GM18907 (cell line): ENCODE data around the gene ASPHD1.
"Not testable (repeated sequence)": the region's sequence is repeated elsewhere in the genome, so short reads cannot be mapped to it uniquely, and the experiment has no call there.

Experiments
- ATAC-seq: cut with Tn5 transposase; IDR thresholded peaks from one replicate; pipeline ENCODE4 v1.9.1; 2021; ENCODE audit warnings: mild to moderate bottlenecking, moderate library complexity; ENCODE audit not compliant: unreplicated experiment

The ASPHD1 gene, protein sequence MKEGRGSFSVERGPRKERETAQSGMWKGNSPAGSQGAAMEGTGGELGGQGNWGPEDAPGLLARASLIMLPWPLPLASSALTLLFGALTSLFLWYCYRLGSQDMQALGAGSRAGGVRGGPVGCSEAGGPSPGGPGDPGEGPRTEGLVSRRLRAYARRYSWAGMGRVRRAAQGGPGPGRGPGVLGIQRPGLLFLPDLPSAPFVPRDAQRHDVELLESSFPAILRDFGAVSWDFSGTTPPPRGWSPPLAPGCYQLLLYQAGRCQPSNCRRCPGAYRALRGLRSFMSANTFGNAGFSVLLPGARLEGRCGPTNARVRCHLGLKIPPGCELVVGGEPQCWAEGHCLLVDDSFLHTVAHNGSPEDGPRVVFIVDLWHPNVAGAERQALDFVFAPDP

DNA sequence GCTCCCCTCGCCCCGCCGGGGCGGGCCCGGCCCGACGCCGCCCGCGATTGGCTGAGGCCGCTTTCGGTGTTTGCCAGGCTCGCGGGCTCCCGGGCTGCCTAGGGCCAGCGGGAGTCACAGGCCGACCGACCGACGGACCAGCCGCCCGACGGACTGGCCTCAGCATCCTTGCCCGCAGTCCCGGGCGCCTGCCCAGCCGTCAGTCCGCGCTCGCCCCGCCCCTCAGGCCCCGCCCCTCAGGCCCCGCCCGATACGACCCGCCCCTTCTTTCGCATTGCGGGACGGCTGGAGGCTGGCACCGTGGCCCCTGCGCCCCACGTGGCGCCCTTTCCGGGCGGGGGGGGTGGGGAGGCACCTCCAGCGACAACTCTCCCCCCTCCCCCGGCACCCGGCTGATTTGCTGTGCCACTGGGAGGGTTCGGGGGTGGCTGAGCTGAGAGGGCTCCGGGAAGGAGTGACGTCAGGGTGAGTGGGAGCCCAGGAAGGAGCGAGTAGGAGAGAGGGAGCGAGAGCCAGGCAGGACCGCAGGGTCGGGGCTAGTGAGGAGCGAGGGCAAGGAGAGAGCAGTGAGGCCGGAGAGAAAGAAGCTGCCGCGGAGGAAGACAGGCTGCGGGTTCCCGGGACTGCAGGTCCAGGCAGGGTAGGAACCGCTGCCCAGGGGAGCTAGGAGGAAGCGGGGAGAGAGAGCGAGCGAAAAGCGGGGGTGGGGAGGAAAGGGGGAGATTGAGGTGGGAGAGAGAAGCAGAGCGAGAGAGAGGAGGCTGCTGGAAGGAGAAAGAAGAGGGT is at the start of gene ASPHD1:
Gene ASPHD1, plus strand, starts transcription at position 387 of the 786 bp plus-strand sequence. CDS start 484 bp downstream, outside the sequence.
- ATAC-seq = peak; percentile 60

DNA sequence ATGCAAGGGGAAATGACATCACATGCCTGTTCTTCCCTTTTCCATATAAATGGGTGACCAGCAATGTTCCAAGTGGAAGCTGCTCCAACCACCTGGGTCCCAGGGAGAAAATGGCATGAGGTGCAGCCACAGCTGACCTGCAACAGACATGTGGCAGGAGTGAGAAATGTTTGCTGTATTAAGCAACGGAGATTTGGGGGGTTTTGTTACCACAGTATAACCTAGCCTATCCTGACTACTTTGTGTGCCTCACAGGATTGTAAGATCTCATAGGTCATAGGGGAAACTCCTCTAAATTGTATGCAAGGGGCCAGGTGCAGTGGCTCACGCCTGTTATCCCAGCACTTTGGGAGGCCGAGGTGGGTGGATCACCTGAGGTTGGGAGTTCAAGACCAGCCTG is 49.3 kb upstream of the ASPHD1 start:
- no peak for ATAC-seq

DNA sequence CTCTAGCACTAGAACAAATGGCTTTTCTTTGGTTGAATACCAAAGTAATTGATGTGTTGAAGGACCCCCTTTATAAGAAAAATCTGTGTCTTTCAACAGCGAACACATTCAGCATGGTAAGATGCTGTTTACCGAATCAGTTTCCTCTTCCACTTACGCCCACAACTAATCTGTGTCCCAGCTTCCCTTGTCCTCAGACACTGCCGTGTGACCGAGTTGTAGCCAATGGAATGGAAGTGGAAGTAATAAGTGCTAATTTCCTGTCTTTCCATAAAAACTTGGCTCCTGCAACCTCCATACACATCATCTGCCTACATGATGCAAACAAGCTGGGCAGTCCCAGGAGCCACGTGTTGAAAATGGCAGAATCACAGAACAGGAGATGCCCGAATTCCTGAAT is 47.6 kb upstream of the ASPHD1 start:
- ATAC-seq = no peak

DNA sequence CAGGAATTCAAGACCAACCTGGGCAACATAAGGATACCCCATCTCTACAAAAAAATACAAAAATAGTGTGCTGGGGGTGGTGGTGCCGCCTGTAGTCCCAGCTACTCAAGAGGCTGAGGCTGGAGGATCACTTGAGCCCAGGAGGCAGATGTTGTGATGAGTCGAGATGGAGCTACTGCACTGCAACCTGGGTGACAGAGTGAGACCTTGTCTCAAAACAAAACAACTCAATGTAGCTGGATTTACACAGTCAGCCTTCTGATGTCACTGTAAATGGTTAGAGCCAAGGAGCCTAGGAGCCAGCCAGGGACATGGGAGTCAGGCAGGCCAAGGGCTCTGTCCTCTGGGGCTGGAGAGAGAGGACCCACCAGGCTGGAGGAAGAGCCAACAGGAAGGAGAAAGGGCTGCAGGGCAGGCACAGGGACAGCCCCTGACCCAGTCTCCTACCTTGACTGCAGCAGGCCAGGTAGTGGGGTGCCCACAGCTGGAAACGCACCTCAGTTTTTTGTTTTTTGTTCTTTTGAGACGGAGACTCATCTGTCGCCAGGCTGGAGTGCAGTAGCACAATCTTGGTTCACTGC is 45.7 kb upstream of the ASPHD1 start:
- no peak for ATAC-seq

DNA sequence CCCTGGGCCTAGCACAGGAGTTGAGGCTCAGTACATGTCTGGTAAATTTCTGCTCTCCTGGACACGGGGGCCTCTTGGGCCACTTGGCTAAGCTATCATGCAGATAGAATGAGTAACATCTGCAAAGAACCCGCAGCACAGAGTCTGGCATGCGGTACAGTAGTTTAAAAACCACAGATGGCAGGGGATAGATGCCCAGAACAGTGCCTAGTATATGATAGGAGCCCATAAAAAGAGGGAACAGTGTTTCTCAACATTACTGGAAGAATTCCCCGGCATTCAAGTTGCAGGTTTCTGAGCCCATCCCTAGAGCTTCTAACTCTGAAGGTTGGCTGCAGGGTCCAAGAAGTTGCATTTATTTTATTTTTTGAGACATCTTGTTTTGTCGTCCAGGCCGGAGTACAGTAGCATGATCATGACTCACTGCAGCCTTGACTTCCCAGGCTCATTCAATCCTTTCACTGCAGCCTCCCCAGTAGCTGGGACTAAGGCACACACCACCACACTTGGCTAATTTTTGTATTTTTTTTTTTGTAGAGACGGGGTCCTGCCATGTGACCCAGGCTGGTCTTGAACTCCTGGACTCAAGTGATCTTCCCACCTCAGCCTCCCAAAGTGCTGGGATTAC is 43.0 kb upstream of the ASPHD1 start:
- no peak for ATAC-seq

DNA sequence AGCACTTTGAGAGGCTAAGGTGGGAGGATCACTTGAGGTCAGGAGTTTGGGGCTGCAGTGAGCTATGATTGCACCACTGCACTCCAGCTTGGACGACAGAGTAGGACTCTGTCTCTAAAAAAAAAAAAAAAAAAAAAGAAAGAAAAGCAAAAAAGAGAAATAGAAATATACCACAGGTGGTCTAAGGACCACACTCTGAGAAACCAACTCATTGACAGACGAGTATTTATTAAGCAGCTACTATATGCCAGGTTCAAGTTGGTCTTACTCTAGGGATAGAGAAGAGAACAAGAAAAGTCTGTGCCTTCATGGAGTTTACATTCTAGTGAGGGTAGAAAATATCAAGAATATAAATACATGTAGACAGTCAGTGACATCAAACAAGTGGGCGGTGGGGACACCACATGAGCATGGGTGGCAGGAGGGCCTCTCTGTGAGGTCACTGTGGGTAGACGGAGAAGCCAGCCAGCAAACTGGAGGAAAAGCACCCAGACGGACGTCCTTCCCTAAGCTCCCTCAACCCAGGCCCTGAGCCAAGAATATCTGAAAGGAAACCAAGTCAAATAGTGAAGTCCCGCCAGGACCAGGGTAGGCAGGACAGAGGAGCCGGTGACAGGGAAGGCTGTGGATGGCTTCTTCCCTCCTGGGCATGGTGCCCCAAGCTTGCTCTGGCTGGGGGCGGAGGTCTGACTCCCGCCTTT is 42.0 kb upstream of the ASPHD1 start:
- ATAC-seq = no peak

DNA sequence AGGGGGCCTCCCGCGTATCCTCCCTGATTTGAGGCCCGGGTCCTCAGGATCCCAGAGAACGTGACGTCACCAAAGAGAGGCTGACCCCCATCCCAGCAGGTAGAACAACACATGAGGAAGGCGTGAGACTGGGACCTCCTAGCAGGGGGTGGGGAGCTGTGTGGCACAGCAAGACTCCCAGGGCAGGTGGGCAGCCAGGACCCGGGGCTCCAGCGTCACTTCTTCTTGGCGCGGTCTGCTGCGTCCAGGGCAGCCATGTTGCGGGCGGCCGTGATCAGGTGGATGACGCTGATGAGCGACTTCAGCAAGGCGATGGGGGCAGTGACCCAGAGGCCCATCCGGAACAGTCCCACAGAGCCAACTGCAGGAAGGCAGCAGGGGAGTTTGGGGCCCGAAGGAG is 41.3 kb upstream of the ASPHD1 start:
- no peak for ATAC-seq

DNA sequence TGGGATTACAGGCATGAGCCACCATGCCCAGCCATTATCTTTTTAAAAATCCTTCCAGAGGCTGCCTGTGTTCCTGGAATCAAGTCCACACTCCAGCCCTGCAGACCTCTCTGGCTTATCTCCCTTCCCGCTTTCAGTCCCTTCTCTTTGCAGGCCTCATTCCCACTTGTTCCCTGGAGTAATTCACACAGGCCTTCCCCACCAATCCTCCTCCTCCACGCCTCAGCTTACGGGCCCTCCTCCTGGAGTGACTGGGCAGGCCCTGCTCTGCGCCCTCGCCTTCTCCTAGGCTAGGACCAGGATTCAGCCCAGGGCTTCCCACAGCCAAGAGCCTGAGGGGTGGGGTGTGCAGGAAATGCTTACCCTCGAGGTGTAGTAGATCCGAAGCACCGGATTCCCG is 40.1 kb upstream of the ASPHD1 start:
- no peak for ATAC-seq

DNA sequence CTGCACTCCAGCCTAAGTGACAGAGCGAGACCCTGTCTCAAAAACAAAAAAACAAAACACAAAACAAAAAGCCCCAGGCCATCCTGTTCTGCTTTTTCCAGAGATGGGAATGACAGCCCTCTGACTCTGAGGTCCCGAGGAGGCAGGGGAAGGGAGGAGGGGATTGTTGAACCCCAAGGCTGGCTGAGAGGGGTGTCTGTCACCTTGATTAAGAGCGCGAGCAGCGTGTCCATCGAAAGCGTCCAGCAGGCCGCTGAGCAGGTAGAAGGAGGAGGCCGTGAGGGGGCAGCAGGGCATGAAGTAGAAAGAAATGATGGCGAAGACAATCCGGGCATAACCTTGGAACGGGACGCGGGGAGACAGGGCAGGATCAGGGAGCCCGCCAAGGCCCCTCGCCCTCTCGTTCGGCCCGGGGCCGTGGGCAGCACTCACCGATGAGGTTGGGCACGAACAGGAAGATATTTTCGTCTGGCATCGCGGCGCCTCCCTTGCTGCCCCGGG is 37.9 kb upstream of the ASPHD1 start:
- ATAC-seq = no peak

DNA sequence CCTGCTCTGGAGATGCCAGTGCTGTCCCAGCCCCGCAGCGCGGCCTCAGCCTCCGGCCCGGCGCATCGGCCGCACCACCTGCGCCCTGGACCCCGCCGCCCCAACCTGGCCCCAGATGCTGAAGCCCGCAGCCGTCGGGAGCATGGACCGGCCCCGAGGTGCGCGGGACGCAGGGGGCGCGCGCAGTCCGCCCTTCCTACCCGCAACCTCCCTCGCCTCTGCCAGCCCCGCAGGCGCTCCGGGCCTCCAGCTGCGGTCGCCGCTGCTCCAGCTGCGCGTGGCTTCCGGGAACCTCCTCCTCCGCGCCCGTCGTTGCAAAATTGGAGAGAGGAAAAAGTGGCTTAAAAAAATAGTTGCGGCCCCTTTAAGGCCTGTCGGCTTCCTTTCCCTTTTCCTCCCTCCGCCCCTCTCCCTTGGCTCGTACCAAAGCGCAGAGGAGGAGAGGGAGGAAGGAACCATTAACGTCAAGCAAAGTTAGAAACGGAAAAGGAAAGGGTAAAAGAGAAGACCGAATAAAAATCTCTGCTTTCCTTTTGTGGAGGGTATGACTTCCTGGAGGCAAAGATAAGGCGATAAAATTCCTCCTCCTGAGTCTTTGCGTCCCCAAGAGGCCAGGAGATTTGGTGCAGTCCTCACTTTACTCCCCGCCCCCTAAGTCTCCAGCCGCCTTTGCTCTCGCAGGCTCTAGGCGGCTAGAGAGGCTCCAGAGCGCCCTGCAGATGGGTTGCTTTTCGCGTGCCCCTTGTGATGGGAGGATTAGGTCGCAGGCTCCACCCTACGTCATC is 37.2 kb upstream of the ASPHD1 start, which contains the start of gene CDIPT:
Gene CDIPT, minus strand, starts transcription at position 343 of the 785 bp plus-strand sequence. CDS start 369 bp downstream, outside the sequence.
- peak; percentile 87 for ATAC-seq

DNA sequence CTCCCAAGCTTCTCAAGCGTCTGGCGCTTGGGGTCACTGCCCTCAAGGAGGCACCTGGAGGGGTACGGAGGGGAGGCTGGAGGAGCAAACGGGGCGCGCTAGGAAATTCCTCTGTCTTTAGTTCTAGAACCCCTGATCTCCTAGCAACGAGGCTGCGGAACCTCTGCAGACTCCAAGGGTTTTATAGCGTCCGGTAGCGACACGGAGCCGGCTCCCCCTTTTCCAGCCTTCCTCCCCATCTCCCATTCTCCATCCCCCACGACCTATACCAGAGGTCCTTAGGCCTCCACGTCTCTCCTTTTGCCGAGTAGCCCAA is 36.7 kb upstream of the ASPHD1 start:
- ATAC-seq = no peak

DNA sequence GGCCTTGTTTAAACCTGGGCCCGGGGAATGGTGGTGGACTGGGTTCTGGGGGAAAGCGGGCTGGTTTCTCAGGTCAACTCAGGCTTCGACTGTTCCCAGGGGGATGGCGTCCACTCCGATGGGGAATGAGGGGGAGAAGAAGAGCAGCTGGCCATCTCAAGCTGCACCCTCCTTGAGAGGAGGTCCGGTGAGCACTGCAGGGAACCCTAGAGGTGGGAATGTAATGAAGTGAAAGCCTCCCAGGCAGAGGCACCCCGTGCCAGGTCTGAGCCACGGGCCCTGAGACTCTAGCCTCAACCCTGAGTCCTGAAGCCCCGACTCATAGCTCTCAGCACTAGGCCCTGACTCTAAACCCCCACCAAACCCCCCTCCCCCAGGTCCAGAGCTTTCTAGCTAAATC is 36.1 kb upstream of the ASPHD1 start:
- ATAC-seq = no peak

DNA sequence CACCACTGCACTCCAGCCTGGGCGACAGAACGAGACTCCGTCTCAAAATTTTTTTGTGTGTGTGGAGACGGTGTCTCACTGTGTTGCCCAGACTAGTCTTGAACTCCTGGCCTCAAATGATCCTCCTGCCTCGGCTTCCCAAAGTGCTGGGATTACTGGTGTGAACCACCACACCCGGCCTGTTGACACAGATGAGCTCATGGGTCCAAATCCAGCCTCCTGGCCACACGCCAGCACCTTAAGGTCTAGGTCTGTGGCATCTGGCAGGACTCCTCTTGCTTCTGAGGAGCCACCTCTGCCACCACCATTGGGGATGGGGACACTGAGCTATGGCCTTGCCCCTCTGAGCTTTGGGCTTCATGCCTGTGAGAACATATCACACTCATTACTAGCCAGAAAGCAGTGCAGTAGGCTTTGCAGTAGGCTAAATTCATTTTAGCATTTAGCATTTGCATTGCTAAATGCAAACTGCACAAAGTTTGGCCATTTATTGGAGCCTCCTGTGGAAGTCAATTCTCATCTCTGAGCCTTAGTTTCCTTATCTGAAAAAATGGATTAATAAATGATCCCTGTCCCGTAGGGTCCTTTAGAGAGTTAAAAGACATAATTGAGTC is 31.8 kb upstream of the ASPHD1 start:
- ATAC-seq = no peak

DNA sequence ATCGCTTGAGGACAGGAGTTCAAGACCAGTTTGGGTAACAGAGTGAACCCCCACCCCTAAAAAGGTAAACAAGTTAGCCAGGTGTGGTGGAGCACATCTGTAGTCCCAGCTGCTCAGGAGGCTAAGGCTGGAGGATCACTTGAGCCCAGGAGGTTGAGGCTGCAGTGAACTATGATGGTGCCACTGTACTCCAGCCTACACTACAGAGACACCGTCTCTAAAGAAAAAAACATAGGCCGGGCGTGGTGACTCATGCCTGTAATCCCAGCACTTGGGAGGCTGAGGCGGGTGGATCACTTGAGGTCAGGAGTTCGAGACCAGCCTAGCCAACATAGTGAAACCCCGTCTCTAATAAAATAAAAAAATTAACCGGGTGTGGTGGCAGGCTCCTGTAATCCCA is 31.2 kb upstream of the ASPHD1 start:
- not testable (repeated sequence) for ATAC-seq

DNA sequence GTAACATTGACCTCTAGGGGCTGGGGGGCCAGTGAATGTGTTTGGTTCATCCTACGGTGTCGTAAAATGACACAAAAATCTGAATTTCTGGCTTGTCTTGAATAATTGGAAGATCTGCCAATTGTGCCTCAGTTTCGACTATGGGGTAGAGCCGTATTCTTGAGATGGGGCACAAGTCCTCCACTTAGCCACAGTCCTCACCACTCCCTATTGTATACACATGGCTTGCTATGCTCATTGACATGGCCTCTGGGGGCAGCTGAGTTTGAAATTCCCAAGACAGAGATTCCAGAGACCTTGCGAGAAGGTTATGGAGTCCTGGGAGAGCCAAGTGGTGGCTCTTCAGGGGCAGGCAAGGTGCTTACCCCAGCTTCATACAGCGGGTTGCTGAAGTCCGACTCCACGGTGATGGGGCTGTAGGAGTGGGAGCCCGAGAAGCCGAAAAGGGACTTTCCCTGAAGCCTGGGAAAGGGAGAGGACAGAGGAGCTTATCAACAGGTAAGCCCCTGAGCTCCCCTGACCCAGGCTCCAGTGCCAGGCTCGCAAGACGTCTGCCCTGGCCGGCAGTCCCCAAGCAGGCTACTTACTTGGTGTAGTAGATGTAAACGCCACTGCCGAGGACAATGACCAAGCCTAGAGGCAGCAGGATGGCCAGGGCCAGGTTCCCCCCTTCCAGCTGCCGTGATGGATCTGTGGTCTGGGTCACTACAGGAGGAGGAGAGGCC is 28.3 kb upstream of the ASPHD1 start:
- ATAC-seq = no peak

DNA sequence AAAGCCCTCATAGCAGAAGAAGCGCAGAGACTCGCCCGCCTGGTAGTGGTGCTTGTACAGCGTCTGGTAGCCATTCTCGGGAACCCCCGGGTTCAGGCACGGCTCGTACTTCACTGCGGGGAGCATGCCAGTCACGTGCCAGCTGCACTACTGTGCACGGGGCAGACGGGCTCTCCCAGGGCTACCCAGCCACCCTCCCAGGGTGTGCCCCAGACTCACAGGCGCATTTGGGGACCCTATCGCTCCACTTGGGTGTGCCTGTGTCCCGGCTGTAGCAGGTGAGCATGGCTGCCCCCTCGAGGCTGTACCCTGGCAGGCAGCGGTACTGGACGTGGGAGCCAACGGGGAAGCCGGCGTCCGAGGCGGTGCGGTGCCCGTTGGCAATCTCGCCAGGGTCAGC is 27.0 kb upstream of the ASPHD1 start:
- no peak for ATAC-seq

DNA sequence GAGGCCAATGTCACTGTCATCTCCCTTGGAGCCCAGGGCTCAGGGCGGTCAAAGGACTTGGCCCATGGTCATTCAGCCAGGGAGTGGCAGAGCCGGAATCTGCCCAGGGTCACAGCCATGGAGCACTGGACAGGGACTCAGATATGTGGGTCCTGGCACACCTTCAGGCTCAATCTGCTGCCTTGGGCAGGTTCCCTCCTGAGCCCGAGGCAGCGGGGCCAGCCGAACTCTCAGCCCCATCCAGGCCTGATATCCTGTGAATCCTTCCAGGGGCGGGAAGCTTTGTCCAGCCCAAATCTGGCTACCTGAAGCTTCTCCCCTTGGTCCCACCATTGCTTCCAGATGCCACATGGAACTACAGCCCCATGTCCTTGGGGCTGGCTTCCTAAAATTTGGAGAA is 25.1 kb upstream of the ASPHD1 start:
- ATAC-seq = no peak

DNA sequence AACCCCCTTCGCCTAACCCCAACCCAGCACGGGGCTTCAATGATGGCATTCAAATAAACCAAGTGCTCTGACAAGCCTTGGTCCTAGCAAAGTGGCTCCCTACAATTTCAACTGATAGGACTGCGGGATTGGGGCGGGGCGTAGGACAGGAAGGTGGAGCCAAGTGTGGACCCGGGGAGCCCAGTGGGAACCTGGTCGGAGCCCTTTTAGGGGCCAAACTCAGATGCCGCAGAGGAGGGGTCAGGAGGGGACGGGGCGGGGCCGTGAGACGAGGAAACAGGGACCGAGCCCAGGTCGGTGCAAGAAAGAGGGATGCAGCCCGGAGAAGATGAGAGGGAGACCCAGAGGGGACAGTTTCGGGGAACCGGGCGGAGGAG is 24.1 kb upstream of the ASPHD1 start:
- no peak for ATAC-seq
